Left renal cortex interstitium (tissue), 4 donors: ENCODE data around the gene UTS2R. TPM values are rescaled to one million over a fixed set of nuclear protein-coding genes. Genes with fewer than 3 reads are reported as not detected.

Experiments
- DNase-seq, 4 donors: peaks; one replicate each; pipeline ENCODE4 v3.0.0-alpha.2; 2013; ENCODE audit warnings: low read depth in 4 of 4, low spot score in 2 of 4, missing footprints in 1 of 4
- polyA plus RNA-seq, 4 donors: library from polyadenylated mRNA; unstranded; fragments of 120-200 nt; gene quantifications; one replicate each; pipeline ENCODE4 v1.2.1, GENCODE V29; 2013; ENCODE audit not compliant: insufficient read length in 4 of 4

Gene UTS2R
- polyA plus RNA-seq = 1 to 10 TPM in 1 of 4 donors, under 1 TPM in 3; 0.49 to 1.1 (median 0.67) TPM

DNA sequence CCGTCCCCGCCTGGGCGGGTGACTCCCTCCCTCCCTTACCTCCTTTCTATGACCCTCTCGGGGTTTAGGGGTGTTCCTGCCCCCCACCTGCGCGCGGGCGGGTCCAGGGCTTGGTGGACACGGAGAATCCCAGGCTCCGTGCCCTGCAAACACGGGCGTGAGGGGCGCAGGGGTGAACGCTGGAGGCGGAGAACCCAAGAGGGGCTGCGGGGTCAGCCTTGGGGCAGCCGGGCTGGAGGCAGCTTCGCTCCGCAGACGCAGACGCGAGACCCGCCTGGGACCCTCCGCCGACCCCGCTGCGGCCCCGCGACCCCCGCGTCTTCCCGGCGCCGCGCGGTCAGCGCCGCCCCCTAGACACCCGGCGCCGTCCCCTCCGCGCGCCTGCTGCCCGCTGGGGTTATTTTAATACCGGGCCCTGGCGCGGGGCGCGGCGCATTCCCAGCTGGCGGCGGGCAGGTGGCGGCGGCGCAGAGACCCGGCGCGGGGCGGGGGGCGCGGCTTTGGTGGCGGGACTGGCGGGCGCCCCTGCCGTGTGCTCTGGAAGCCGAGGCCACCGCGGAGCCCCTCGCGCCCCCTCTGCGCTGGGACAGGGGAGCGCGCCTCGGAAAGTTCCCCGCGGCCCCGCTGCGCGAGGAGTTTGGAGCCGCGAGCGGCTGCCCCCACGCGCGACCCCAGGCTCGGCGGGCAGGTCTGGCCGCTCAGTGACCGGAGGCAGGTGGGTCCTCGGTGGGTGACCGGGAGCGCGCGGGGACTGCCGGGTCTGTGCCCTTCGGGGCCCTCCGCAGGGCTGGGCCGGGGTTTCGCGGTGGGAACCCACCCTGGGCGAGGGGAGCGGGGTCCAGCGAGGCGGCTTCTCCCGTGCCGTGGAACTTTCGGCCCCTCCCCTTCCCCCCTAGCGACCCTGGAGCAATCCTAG, at the start of gene UTS2R:
UTS2R (plus strand) TSS at position 433 of the 916 bp plus-strand sequence. CDS start 2,560 bp downstream, outside the sequence.
- no peak for DNase-seq

DNA sequence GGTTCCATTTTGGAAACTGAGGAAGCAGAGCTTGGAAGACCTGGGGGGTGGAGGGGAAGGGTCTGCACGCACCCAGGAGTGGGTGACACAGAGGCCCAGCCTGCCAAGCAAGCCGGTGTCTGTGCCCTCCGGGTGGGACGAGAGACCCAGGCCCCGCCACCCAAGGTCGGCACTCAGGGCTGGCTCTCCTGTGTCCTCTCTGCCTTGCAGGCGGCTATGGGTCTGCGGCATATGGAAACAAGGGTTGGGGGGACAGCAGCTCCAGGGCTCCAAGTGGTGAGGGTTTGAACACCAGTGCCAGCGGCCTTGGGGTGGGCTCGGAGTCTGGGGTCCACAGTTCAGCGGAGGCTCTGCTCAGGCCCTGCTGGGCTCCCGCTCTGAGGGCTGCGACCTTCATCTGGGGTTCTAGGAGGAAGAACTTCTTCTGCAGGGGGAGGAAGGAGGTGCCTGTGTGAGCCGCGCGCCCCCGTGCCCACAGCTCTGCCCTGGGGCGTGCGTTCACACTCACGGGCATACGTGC, 49.6 kb upstream of the UTS2R start:
- no peak for DNase-seq

DNA sequence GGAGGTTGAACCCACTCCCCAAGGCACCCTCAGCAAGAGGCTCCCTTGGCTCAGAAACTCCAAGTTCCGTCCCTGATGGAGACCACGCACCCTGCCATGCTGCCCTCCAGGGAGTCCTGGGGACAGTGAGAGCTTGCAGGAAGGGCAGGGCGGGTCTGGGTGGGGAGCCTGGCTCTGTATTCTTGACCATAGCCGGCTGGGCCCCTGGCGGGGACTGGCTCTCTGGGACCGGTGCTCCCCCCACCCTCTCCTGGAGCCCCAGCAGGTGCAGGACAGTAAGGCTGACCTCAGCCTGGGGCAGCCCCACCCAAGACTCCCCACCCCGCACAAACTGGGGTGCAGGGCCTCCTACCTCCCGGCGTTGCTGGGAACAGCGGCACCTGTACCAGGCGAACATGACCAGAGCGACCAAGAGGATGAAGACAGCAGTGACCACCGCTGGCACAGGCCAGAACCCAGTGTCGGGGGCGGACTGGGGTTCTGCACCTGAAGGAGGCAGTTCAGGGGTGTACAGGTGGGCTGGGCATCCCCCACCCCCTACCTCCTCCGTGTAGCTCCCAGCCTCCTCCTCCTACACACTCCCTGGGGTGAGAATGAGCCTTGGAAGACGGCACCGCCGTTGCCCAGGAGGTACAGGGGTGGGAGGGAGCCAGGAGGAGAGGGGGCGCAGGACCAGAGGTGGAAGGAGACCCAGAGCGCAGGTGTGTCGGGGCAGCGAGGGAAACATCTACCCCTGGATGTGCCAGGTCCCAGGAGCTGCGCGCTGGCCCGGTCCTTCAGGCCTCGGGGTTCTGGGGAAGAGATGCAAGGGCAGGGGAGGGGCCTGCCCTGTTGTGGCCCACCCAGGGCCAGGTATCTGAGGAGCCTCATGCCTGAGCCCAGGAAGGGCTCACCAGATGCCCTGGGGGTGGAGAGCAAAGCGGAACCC, 48.8 kb upstream of the UTS2R start:
- DNase-seq = no peak

DNA sequence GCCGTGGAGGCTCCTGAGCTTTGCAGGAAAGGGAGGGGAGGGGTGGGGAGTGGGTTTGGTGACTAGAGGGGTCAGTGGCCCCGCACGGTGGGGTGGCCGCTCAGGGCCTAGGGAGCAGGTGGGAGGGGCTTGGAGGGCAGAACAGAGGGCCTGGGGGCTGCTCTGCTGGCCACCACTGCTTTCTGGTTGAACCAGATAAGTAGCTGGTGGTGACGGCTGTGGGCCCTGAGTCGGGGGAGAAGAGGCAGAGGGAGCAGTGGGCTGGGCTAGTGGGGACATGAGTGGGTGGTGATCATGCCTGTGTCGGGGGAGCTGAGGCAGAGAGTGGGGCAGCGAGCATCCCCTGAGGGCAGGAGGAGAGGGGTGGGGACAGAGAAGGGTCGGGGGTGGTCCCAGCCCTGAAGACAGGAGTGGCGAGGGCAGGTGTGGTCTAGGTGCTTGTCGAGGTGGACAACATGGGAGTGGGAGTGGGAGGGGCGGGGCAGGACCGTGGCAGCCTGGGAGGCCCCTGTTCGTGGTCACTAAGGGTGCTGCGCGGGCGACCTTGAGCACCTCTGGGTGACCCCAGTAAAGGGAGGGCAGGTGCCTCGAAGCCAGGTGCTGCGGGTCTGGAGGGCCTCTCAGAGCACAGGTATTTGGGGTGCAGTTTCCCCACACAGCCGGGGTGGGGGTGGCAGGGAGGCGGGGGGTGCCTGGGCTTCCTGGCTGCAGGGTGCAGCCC, 47.9 kb upstream of the UTS2R start:
- DNase-seq = no peak

DNA sequence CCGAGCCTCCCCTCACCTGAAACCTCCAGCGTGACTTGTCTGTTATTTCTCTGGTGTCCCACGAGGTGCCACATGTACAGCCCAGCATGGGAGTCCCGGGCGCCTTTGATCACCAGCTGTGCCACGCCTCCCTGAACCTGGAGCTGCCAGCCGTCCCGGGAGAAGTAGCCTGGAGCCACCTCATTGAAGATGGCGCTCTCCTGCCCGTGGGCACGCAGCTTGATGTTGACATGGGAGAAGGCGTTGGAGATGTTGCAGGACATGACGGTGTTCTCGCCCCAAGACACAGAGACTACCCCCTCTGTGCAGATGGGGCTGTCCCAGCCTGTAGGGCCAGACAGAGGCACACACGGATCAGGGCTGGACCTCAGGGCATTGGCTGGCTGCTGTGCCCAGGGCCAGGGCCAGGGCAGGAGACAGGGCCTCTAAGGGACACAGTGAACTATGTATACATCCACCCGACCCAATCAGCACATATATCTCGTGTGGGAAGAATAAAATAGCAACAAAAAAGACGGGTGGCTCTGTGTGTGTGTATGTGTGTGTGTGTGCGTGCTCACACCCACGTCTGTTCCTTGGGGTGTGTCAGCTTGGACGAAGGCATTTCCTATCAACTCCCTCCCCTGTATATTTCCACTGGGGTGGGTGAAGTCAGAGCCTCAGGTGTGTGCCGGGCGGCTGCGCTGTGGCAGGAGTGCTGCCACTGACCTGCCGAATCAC, 46.8 kb upstream of the UTS2R start:
- no peak for DNase-seq

DNA sequence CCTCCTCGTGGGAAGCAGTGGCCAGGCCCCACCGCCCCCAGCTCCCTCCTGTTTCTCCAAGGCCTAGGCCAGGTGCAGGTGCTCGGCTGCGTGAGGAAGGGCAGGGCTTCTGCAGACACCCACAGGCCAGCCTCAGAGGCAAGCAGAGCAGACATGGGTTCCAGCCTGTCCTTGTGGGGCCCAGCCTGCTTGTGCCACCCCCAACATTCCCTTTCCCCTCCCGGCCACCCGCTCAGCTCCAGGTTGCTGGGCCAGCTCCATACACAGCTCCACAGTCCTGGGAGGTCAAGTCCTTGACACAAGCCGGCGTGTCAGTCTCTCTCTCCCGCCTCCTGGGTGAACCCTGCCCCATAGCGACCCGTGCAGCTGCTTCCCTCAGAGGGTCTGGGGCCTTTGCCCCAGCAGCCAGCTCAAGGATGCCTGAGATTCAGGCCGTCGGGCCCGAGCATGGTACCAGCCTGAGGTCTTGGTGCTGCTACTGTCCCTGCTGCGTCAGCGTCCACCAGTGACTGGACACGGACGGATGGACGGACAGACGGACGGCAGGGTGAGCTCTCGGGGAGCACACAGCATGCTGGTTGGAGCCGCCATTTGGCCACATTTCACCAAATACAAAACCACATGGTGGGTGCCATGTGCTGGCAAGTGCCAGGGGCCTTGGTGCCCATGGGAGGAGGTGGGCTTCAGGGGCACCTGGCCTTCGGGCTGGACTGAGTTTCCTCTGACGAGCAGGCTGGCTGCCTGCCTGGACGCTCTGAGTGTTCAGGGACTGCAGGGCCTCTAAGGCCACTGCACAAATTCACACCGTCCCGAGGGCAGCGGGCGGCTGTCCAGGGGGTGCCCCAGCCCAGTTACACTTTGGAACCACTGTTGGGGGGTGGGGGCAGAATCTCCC, 46.0 kb upstream of the UTS2R start:
- DNase-seq = no peak

DNA sequence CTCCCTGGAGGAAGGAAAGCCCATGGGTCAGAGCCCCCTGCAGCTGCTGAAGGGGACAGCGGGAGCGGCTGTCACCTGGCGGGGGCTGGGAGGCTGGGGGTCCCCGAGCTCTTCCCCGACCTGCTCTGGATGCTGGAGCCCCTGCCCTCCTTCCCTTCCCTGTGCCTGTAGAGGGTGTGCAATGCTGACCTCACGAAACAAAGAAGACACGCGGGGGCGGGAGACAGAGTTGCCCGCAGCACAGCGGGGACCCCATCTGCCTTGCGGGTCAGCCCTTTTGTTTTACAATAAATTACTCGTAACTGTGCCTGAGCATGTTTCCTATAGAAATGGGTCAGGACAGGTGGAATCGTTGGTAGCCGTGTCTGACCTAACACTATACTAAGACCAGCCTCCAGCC, 44.3 kb upstream of the UTS2R start:
- no peak for DNase-seq

DNA sequence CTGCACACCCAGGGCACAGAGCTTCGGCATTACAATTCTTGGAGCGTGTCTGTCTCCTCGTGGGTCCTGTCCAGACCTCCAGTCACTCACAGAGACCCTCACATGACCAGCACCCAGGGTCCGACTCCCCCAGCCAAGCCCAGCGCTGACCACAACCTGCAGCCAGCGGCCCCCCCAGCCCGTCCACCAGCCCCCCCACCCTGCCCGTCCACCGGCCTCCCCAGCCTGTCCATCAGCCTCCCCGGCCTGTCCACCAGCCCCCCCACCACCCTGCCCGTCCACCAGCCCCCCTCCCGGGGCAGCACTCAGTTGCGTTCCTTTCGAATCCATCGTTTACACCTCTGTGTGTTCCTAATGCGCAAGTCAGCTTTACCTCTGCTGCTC, 43.8 kb upstream of the UTS2R start:
- no peak for DNase-seq

DNA sequence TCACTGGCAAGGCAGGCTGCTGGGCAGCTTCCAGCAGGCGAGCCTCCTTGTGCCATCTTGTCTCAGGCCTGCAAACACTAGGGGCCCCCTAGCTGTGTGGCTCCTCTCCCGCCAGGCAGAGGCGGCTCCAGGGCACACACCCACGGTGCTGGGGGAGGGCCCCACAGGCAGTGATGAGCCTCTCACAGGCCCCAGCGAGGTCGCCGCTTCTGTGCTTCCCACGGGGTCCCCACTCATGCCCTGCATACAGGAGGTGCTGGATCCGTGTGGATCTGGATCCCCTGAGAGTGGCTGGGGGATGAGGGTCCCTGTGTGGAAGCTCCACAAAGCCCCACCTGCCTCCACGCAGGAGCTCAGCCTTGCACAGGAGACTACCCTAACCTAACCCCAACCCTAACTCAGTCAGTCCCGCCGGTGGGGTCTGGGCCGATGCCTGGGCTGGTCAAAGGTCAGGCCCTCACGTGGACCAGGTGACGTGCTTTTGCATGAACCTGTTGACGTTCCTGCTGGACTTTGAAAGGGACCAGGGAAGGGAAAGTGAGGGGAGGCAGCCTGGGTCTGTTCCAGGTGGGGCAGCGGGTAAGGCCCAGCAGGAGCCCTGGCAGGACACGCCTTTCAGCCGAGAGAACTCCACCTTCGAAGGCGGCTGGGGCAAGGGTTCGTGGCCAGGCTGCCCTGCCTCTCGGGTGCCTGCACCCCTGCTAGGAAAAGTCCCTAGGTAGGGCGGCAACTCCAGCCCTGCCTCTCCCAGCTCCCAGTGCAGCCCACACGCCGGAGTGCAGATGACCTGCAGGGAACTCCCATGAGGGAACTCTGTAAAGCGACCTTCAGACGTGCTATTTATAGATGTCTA, 43.2 kb upstream of the UTS2R start:
- no peak for DNase-seq

DNA sequence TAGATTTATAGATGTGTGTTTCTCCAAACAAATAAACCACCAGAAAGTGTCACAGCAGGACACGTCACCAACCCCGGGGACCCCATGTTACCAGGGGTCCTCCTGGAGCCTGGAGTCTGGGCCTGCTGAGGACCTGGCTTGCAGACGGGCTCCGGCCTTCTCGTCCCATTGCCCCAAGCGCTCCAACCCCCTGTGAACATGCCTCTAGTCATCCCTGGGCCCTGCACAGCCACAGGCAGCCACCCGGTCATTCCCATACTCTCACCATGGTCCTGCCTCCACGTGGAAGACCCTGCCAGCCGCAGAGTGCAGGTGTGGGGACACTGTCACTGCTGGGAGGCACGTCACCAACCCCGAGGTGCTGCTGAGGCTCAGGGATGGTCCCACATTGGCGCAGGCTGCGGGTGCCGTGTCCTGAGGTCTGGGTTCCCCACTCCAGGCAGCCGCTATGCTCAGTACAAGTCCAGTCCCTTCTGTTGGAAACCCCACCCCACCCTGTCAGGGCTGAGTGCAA, 42.5 kb upstream of the UTS2R start:
- no peak for DNase-seq

DNA sequence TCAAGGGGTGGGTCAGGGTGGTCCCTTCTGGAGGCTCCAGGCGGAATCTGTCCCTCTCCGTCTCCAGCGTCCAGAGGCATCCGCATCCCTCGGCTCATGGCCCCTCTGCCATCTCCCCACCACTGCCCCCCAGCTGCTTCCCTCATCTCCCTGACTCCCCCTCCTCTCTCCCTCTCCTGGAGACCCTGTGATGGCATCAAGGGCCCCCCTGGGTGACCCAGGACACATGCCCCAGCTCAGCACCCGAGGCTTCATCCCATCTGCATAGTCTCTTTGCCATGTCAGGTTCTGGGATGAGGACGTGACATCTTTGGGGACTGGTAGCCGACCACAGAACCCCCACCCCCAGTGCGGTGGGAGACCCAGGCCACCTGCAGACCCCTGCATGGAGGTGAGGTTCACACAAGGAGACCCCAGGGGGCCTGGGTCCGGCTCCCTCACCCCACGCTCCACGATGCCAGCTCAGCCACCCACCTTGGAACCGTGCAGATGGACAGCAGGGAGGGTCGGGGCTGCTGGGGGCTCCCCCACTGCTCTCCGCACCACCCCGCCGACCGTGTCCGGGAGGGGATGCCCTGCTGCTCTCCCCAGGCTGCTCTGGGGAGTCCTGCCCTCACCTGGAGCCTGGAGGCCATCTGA, 41.8 kb upstream of the UTS2R start:
- no peak for DNase-seq

DNA sequence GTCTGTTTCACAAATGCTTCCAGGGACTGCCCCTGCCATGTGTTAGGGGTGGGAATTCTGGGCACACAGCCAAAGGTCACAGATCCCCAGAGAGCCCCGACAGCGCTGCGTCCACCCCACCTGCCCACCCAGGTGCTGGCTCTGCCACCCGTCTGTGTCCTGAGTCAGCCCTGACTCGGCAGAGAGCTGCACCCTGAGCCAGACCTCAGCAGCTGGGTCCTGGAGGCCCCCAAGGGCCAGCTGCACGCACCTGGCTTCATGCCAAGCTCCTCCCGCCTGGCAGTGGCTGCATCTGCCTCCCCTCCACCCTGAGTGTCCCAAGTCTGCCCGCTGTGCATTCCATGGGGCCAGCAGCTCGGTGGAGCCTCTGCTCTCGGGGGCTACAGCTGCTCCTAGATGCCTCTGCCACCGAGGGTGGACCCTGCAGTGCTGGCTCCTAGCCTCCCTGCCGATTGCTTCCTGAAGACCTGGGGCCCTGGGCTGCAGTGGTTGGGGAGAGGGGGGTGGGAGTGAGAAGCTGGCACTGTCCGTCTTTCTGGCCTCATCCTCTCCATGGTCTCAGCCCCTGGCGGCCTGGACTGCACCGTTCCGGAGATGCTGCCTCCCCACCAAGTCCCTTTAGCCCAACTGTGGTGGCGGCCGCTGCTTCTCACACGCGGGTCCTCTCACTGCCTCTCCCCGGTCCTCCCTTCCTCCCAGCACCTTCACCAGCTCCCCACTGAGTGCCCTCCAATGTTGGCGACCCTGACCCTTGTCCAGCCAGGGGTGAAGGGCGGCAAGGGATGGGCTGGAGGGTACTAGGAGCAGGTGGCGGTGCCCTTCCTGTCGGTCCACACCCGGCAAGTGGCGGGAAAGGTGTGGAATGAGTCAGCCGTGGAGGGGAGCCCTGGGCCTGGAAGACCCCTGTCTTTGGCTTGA, 41.0 kb upstream of the UTS2R start:
- DNase-seq = no peak

DNA sequence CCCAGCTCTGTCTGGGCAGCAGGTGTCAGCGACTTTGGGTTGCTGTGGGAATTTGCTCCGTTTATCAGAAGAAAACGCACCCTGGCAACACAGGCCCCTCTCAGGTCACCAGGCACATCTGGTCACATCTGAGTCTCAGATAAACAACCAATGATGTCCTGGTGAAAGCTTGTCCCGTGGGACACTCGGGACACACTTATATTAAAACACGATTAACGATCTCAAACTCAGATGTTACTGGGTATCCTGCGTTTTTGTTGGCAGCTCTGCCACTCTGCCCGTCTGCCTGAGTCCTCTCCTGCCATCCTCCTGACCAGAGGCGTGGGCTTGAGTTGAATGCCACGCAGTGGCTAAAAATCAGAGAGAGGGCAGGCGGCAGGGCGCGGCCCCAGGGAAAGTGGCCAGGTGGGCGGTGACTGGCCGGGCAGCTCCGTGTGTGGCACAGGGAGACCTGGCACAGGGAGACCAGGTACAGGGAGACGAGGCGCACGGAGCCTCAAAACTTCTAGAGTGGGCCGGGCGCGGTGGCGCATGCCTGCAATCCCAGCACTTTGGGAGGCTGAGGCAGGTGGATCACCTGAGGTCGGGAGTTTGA, 40.1 kb upstream of the UTS2R start:
- no peak for DNase-seq

DNA sequence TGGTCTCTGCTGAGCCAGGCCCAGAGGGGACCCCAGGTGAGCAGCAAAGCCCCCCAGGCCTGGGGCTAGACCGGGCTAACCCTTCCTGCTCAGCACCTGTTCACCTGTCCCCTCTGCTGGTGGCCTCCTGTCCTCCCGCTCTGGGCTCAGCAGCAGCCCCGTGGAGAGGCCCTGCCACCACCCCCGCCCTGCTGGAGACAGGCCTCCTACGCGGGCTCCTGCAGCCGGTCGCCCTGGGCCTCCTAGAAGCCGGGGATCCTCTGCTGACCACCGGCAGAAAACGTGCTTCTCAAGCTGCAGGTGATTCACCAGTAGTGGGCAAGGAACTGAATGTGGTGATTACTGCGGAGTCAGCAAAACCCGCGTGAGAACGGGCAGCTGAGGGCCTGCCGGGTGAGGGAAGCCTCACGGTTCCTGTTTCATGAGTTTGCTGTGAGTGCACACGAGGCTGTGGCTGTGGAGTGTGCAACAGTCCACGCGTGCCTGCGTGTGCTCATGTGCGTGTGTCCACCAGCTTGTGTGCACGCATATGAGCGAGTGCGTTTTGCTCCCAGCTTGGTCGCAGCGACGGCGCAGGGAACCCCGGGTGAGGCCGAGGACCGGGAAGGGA, 38.8 kb upstream of the UTS2R start:
- DNase-seq = no peak
